HepG2 (cell line): ENCODE results near the gene RER1. TPM values are rescaled to one million over a fixed set of nuclear protein-coding genes. Genes with fewer than 3 reads are reported as not detected.
A peak's percentile ranks its signal among the peaks of the same experiment; 100 is the strongest.

Source experiments
- FOSL2 ChIP-seq: sonication (generic); formaldehyde crosslinking; IDR thresholded peaks from 2 replicates; pipeline ENCODE4 v1.4.0; 2020; ENCODE audit warnings: missing genetic modification reagents
- GABPA ChIP-seq, 2 experiments: IDR thresholded peaks; 2 replicates each; pipeline ENCODE4 v1.6.1; 2011 to 2016; ENCODE audit warnings: low read depth in 2 of 2, low read length in 1 of 2, missing biosample characterization in 1 of 2, missing genetic modification characterization in 1 of 2
- IRX3 ChIP-seq: sonication (generic); formaldehyde crosslinking; IDR thresholded peaks from 2 replicates; pipeline ENCODE4 v1.8.1; 2023; ENCODE audit warnings: mild to moderate bottlenecking, low read depth, missing genetic modification reagents, borderline replicate concordance
- MAF1 ChIP-seq: sonication (generic); formaldehyde crosslinking; IDR thresholded peaks from 2 replicates; pipeline ENCODE4 v1.5.0; 2020; ENCODE audit warnings: missing genetic modification reagents, borderline replicate concordance
- NONO ChIP-seq, 2 experiments: fragments of 450-650 bp in 1 of 2; sonication (generic) in 1 of 2; formaldehyde crosslinking in 1 of 2; IDR thresholded peaks in 1 of 2; conservative IDR thresholded peaks in 1 of 2; 2 replicates each; pipeline versions ENCODE4 v1.6.1 to v1.8.0; 2017 to 2022; ENCODE audit warnings: mild to moderate bottlenecking in 1 of 2, missing genetic modification reagents in 1 of 2, moderate library complexity in 1 of 2
- POLR2AphosphoS5 ChIP-seq: IDR thresholded peaks from 2 replicates; pipeline ENCODE4 v1.6.1; 2012; ENCODE audit warnings: low read depth, low read length
- REPIN1 ChIP-seq: sonication (generic); formaldehyde crosslinking; IDR thresholded peaks from 2 replicates; pipeline ENCODE4 v1.8.0; 2022; ENCODE audit warnings: missing genetic modification reagents, low read depth, mild to moderate bottlenecking, borderline replicate concordance
- ZNF292 ChIP-seq: sonication (generic); formaldehyde crosslinking; IDR thresholded peaks from 2 replicates; pipeline ENCODE4 v1.8.1; 2022; ENCODE audit warnings: mild to moderate bottlenecking, low read depth, missing genetic modification reagents, borderline replicate concordance
- ZNF614 ChIP-seq: IDR thresholded peaks from 2 replicates; pipeline ENCODE4 v1.6.1; 2018; ENCODE audit warnings: missing biosample characterization, missing genetic modification reagents, inconsistent platforms, borderline replicate concordance
- ZNF670 ChIP-seq: sonication (generic); formaldehyde crosslinking; IDR thresholded peaks from 2 replicates; pipeline ENCODE4 v1.8.0; 2022; ENCODE audit warnings: mild to moderate bottlenecking, missing genetic modification reagents, borderline replicate concordance
- polyA plus RNA-seq, 8 experiments: library from polyadenylated mRNA; depleted of rRNA in 3 of 8; stranded (reverse) in 7 of 8; unstranded in 1 of 8; fragments of >200 nt; fragmentation: Illumina TruSeq in 4 of 8; extraction: Trizol in 4 of 8; gene quantifications; 2 replicates each; pipeline versions ENCODE4 v1.2.1 to v1.2.3, GENCODE V29; 2011 to 2016; ENCODE audit warnings: low read depth in 4 of 8, missing spikeins in 1 of 8, mixed read lengths in 1 of 8; ENCODE audit not compliant: insufficient read depth in 1 of 8
- total RNA-seq, 5 experiments: library from RNA; depleted of rRNA; stranded (reverse); fragments of >200 nt; fragmentation: Illumina TruSeq; extraction: Trizol; gene quantifications; 2 replicates each; pipeline ENCODE4 v1.2.3, GENCODE V29; 2016; ENCODE audit warnings: low read depth in 1 of 5
- TF ChIP-seq, protein P1 (sequence below): sonication (generic); formaldehyde crosslinking; IDR thresholded peaks from 2 replicates; pipeline ENCODE4 v1.4.0; 2020; ENCODE audit warnings: missing genetic modification reagents, borderline replicate concordance
- TF ChIP-seq, protein P2 (sequence below): sonication (generic); formaldehyde crosslinking; IDR thresholded peaks from 2 replicates; pipeline ENCODE4 v1.4.0; 2020; ENCODE audit warnings: mild to moderate bottlenecking, missing genetic modification reagents
- TF ChIP-seq, protein P3 (sequence below): IDR thresholded peaks from 2 replicates; pipeline ENCODE4 v1.6.1; 2016; ENCODE audit warnings: low read depth, control low read depth
- TF ChIP-seq, protein P4 (sequence below): sonication (generic); formaldehyde crosslinking; IDR thresholded peaks from 2 replicates; pipeline ENCODE4 v1.4.0; 2020; ENCODE audit warnings: missing genetic modification reagents
- TF ChIP-seq, protein P5 (sequence below): sonication (generic); formaldehyde crosslinking; IDR thresholded peaks from 2 replicates; pipeline ENCODE4 v1.9.0; 2022; ENCODE audit warnings: low read depth, missing genetic modification reagents
- TF ChIP-seq, protein P6 (sequence below), 2 experiments: fragments of 450-650 bp in 1 of 2; sonication (generic) in 1 of 2; formaldehyde crosslinking; IDR thresholded peaks; 2 replicates each; pipeline versions ENCODE4 v1.5.0 to v1.8.0; 2020 to 2022; ENCODE audit warnings: mild to moderate bottlenecking in 1 of 2, missing genetic modification reagents in 1 of 2

RER1 gene
- total and polyA plus RNA-seq, 2 of the 13 experiments (the other 11 are each of a cell fraction or from before 2014, with no cell fraction given): 128 to 164 TPM

DNA sequence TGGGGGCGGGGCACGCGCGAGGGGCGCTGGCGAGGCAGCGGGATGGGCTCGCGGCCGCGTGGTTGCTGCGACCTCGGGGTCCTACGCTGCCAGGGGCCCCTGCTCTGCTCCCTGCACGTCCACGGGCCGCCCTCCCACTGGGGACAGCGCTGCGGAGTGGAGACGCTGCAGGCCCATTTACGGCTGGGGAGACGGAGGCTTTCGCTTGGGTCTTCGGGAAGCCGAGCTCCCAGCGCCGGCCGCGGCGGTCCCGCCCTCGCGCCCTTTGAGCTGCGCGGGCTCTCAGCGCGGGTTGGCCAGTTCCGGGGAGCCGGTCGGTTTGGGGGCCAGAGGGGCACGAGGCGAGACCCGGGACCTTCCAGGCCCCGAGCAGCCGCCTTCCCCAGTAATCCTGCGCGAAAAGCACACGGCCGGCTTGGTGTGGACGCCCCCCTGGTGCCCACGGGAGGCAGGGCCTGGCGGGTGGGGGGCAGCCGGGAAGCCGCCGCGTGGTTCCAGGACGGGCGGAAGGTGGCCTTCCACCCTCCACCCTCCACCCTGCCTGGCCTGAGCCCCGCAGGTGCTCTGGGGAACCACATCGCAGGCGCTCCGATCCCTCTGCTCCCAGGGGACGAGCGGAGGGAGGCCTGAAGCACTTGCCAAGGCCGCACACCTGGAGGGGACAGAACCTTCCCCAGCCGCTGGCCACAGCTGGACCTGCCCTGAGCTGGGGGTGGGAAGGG, 21.3 kb downstream of the RER1 start (continued):
- TF ChIP-seq, protein P1, sequence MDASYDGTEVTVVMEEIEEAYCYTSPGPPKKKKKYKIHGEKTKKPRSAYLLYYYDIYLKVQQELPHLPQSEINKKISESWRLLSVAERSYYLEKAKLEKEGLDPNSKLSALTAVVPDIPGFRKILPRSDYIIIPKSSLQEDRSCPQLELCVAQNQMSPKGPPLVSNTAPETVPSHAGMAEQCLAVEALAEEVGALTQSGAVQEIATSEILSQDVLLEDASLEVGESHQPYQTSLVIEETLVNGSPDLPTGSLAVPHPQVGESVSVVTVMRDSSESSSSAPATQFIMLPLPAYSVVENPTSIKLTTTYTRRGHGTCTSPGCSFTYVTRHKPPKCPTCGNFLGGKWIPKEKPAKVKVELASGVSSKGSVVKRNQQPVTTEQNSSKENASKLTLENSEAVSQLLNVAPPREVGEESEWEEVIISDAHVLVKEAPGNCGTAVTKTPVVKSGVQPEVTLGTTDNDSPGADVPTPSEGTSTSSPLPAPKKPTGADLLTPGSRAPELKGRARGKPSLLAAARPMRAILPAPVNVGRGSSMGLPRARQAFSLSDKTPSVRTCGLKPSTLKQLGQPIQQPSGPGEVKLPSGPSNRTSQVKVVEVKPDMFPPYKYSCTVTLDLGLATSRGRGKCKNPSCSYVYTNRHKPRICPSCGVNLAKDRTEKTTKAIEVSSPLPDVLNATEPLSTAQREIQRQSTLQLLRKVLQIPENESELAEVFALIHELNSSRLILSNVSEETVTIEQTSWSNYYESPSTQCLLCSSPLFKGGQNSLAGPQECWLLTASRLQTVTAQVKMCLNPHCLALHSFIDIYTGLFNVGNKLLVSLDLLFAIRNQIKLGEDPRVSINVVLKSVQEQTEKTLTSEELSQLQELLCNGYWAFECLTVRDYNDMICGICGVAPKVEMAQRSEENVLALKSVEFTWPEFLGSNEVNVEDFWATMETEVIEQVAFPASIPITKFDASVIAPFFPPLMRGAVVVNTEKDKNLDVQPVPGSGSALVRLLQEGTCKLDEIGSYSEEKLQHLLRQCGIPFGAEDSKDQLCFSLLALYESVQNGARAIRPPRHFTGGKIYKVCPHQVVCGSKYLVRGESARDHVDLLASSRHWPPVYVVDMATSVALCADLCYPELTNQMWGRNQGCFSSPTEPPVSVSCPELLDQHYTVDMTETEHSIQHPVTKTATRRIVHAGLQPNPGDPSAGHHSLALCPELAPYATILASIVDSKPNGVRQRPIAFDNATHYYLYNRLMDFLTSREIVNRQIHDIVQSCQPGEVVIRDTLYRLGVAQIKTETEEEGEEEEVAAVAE (CRISPR knock-in tag): no peak
- TF ChIP-seq GABPA (IDR thresholded peaks at IDR 0.05; ENCODE audit: low read depth, low read length) (no peak), GABPA (CRISPR knock-in tag; IDR thresholded peaks at IDR 0.05; ENCODE audit: low read depth) (no peak), ZNF614 (CRISPR knock-in tag) (no peak), ZNF292 (CRISPR knock-in tag) (no peak), REPIN1 (CRISPR knock-in tag) (peak; percentile 81), IRX3 (CRISPR knock-in tag) (peak; percentile 31), POLR2AphosphoS5 (peak; percentile 74), NONO (IDR thresholded peaks at IDR 0.05) (no peak), NONO (CRISPR knock-in tag; conservative IDR thresholded peaks at IDR 0.05) (peak; percentile 42; the same call in 1 of the 2 replicates), FOSL2 (CRISPR knock-in tag) (no peak), ZNF670 (CRISPR knock-in tag) (no peak; the same call in 1 of the 2 replicates), MAF1 (CRISPR knock-in tag) (peak; percentile 74; the same call in 1 of the 2 replicates)
- TF ChIP-seq, protein P2, sequence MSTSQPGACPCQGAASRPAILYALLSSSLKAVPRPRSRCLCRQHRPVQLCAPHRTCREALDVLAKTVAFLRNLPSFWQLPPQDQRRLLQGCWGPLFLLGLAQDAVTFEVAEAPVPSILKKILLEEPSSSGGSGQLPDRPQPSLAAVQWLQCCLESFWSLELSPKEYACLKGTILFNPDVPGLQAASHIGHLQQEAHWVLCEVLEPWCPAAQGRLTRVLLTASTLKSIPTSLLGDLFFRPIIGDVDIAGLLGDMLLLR (CRISPR knock-in tag): no peak
- TF ChIP-seq, protein P3, sequence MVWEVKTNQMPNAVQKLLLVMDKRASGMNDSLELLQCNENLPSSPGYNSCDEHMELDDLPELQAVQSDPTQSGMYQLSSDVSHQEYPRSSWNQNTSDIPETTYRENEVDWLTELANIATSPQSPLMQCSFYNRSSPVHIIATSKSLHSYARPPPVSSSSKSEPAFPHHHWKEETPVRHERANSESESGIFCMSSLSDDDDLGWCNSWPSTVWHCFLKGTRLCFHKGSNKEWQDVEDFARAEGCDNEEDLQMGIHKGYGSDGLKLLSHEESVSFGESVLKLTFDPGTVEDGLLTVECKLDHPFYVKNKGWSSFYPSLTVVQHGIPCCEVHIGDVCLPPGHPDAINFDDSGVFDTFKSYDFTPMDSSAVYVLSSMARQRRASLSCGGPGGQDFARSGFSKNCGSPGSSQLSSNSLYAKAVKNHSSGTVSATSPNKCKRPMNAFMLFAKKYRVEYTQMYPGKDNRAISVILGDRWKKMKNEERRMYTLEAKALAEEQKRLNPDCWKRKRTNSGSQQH (CRISPR knock-in tag): no peak
- TF ChIP-seq, protein P4, sequence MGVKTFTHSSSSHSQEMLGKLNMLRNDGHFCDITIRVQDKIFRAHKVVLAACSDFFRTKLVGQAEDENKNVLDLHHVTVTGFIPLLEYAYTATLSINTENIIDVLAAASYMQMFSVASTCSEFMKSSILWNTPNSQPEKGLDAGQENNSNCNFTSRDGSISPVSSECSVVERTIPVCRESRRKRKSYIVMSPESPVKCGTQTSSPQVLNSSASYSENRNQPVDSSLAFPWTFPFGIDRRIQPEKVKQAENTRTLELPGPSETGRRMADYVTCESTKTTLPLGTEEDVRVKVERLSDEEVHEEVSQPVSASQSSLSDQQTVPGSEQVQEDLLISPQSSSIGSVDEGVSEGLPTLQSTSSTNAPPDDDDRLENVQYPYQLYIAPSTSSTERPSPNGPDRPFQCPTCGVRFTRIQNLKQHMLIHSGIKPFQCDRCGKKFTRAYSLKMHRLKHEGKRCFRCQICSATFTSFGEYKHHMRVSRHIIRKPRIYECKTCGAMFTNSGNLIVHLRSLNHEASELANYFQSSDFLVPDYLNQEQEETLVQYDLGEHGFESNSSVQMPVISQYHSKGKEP (CRISPR knock-in tag): no peak
- TF ChIP-seq, protein P5, sequence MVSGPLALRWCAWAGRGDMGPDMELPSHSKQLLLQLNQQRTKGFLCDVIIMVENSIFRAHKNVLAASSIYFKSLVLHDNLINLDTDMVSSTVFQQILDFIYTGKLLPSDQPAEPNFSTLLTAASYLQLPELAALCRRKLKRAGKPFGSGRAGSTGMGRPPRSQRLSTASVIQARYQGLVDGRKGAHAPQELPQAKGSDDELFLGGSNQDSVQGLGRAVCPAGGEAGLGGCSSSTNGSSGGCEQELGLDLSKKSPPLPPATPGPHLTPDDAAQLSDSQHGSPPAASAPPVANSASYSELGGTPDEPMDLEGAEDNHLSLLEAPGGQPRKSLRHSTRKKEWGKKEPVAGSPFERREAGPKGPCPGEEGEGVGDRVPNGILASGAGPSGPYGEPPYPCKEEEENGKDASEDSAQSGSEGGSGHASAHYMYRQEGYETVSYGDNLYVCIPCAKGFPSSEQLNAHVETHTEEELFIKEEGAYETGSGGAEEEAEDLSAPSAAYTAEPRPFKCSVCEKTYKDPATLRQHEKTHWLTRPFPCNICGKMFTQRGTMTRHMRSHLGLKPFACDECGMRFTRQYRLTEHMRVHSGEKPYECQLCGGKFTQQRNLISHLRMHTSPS (CRISPR knock-in tag): no peak; the same call in 1 of the 2 replicates
- TF ChIP-seq, protein P6, sequence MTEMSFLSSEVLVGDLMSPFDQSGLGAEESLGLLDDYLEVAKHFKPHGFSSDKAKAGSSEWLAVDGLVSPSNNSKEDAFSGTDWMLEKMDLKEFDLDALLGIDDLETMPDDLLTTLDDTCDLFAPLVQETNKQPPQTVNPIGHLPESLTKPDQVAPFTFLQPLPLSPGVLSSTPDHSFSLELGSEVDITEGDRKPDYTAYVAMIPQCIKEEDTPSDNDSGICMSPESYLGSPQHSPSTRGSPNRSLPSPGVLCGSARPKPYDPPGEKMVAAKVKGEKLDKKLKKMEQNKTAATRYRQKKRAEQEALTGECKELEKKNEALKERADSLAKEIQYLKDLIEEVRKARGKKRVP (CRISPR knock-in tag; IDR thresholded peaks at IDR 0.05): 0 out of 4 replicates have a peak, but pooled peaks of 1 of the 2 experiments have one; percentile 5
